ENCODE measurements around the gene SLC47A2.

SLC47A2 gene

DNA sequence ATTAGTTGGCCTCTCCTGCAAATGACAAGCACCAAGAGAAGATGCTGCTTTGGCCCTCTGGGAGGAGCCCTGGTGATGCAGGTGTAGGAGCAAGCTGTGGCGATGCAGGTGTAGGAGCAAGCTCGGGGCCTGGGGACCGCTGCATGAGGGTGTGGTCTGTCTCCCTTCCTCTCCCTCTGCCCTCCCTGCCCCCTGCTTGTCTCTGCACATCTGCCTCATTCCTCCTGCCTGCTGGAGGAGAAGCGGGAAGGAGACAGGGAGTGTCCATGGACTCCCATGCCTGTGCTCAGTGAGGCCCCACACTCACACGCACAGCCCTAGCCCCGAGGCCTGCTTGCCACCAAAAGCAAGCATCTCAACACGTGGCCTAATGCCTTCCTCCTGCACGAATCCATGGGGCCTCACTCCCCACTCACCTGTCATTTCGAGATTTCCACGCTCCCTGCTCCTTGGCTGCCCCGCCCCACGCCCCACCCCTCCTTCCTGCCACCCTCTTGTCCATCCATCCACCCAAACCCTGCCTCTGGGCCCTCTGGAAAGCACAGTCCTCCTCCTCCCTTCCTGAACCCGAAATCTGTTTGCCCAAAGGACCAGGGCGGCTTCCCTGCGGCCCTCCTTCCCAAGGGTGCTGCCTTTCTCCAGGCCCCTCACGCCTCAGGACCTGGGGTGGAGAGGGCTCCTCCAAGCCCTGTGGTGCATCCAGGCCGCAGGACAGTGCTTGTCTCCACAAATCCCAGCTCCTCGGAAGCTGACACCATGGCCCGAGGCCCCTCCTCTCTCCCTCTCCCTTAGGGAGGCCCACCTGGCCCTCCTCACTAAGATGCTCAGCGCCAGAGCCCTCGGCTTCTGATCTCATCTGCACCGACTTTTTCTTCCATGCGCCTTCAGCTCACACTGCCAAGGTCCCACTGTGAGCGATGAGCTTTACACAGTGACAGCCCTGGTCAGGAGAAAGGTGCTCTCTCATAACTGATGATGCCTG is 43.5 kb upstream of the SLC47A2 start:
- Histone ChIP-seq H3K4me3 (replicated peaks; ENCODE audit: low read depth, low read length) (no peak overlapping the region), H3K27me3 (replicated peaks; ENCODE audit: control insufficient read depth, insufficient read depth, low read length) (no peaks in the 10 kb centered on the region), H3K36me3 (ENCODE audit: control insufficient read depth, insufficient read depth, low read length) (no peaks in the 10 kb centered on the region)
- no peak for DNase-seq (ENCODE audit: extremely low read depth, insufficient read length)
- TF ChIP-seq, protein P1, sequence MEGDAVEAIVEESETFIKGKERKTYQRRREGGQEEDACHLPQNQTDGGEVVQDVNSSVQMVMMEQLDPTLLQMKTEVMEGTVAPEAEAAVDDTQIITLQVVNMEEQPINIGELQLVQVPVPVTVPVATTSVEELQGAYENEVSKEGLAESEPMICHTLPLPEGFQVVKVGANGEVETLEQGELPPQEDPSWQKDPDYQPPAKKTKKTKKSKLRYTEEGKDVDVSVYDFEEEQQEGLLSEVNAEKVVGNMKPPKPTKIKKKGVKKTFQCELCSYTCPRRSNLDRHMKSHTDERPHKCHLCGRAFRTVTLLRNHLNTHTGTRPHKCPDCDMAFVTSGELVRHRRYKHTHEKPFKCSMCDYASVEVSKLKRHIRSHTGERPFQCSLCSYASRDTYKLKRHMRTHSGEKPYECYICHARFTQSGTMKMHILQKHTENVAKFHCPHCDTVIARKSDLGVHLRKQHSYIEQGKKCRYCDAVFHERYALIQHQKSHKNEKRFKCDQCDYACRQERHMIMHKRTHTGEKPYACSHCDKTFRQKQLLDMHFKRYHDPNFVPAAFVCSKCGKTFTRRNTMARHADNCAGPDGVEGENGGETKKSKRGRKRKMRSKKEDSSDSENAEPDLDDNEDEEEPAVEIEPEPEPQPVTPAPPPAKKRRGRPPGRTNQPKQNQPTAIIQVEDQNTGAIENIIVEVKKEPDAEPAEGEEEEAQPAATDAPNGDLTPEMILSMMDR (IDR thresholded peaks at IDR 0.05; ENCODE audit: insufficient read depth, low read length, poor library complexity, severe bottlenecking), result no peak

DNA sequence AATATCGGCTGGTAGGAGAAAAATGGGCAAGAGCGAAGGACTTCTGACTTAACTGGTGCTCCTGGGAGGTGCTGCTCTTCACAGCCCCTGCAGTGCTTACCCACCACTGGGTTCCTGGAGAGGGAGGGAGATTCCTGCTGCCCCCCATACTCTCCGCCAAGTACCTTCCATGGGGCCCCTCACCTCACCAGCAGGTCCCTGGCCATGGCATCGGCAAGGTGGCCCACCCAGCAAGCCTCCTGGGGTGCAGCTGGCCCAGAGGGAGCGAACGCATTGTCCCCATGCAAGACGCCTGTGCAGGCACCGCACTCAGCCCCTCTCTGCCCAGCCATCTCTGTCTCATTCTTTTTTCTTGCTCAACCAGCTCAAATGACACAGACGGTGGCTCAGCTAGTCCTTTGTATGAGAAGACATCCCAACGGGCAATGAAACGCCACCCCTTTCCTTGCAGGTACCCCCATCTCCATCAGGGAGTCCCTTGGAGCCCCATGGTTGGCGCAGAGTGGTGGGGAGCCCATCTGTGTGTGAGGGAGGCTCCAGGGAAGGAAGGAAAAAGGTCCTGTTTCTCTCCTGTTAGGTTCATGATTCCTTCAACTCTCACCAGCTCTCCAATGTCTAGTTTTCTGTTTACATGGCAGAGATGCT is 41.3 kb upstream of the SLC47A2 start:
- Histone ChIP-seq H3K27me3 (replicated peaks; ENCODE audit: control insufficient read depth, insufficient read depth, low read length) (no peaks in the 10 kb centered on the region), H3K4me3 (replicated peaks; ENCODE audit: low read depth, low read length) (no peak overlapping the region), H3K36me3 (ENCODE audit: control insufficient read depth, insufficient read depth, low read length) (no peaks in the 10 kb centered on the region)
- DNase-seq (ENCODE audit: extremely low read depth, insufficient read length), result no peak
- TF ChIP-seq, protein P1 (IDR thresholded peaks at IDR 0.05; ENCODE audit: insufficient read depth, low read length, poor library complexity, severe bottlenecking), result no peak

GRCh38 chr17:19756546-19756945 is 40.2 kb upstream of the SLC47A2 start:
- DNase-seq (ENCODE audit: extremely low read depth, insufficient read length), result no peak
- TF ChIP-seq, protein P1 (IDR thresholded peaks at IDR 0.05; ENCODE audit: insufficient read depth, low read length, poor library complexity, severe bottlenecking), result no peak
- Histone ChIP-seq H3K36me3 (ENCODE audit: control insufficient read depth, insufficient read depth, low read length) (no peaks in the 10 kb centered on the region), H3K4me3 (replicated peaks; ENCODE audit: low read depth, low read length) (no peak overlapping the region), H3K27me3 (replicated peaks; ENCODE audit: control insufficient read depth, insufficient read depth, low read length) (no peaks in the 10 kb centered on the region)

DNA sequence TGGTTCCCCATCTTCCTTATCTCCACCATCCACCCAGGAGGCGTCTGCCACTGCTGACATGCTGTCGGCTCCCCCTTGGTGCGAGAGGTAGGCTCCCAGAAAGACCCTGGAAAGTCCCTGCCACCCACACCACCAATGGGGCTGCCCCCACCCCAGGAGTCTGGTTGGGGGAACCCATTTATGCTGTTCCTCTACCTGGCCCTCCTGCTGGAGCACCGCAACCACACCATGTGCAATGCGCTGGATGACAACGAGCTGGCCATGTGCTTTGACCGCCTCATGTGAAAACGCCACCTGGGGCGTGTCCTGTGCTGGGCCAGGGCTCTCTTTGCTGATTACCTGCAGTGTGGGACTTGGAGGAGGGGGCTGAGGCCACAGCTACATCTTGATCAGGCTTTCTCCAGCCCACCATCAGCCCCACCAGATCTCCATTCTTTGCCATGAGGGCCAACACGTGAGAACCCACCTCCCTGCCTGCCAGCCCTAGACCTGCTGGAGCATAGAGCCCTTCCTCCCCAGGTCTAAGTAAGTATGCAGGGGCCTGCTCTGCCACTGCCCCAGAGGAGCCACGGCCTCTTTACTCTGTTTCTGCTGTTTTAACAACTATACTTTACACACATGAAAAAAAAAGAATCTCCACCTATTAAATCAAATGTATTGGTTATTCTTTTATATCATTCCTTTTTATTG is 39.6 kb upstream of the SLC47A2 start:
- Histone ChIP-seq H3K36me3 (ENCODE audit: control insufficient read depth, insufficient read depth, low read length) (no peaks in the 10 kb centered on the region), H3K27me3 (replicated peaks; ENCODE audit: control insufficient read depth, insufficient read depth, low read length) (no peaks in the 10 kb centered on the region), H3K4me3 (replicated peaks; ENCODE audit: low read depth, low read length) (no peak overlapping the region)
- peak; percentile 56 for DNase-seq (ENCODE audit: extremely low read depth, insufficient read length)
- TF ChIP-seq, protein P1 (IDR thresholded peaks at IDR 0.05; ENCODE audit: insufficient read depth, low read length, poor library complexity, severe bottlenecking), result no peak

DNA sequence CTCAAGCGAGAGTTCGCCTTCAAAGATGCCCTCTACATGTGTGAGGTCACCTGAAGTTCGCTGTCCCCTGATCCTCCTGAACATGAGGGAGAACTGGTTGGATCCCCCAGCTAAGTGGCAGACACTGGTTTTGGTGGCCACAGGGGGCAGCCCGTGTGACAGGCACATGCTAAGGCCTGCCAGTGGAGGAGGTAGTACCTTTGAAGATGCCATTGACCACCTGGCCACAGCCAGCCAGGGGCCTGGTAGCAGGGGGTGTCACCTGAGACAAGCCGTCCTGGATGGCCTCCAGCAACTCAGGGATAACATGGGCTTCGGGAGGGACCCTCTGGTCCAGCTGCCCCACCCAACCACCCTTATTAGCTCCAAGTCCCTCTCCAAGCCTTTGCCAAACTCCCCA is 39.0 kb upstream of the SLC47A2 start:
- Histone ChIP-seq H3K4me3 (replicated peaks; ENCODE audit: low read depth, low read length) (no peak overlapping the region), H3K27me3 (replicated peaks; ENCODE audit: control insufficient read depth, insufficient read depth, low read length) (no peaks in the 10 kb centered on the region), H3K36me3 (ENCODE audit: control insufficient read depth, insufficient read depth, low read length) (no peaks in the 10 kb centered on the region)
- DNase-seq (ENCODE audit: extremely low read depth, insufficient read length), result no peak
- TF ChIP-seq, protein P1 (IDR thresholded peaks at IDR 0.05; ENCODE audit: insufficient read depth, low read length, poor library complexity, severe bottlenecking), result peak; percentile 21

All from GM06990 (cell line).